ENCODE data around the gene CCDC127.
"Not testable (repeated sequence)": the region's sequence is repeated elsewhere in the genome, so short reads cannot be mapped to it uniquely, and the experiment has no call there.

Gene CCDC127

DNA sequence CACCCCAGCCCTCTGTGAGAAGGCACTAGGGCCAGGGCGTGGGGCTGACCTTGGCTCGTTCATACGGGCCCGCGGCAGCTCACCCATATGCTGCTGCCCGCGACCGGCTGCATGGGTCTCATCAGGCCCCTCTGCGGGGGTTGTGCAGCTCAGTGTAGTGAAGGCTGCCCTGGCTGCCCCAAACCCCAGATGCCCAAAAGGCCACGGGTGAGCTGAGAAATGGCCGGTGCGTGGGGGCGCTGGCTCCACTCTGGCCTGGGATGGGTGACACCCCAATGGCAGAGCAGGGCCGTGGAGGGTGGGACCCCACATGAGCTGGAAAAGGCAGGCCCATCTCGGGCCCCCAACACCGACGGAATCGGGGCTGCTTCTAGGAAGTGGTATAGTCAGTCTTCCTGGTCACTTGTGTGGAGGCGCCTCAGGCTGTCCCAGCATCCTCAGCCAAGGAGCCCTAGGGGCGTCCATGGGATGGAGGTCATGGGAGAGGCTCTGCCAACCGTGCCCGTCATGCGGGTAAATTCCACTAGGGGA is 46.1 kb downstream of the CCDC127 start:
- DNase-seq (ENCODE audit: low read depth), result no peak

DNA sequence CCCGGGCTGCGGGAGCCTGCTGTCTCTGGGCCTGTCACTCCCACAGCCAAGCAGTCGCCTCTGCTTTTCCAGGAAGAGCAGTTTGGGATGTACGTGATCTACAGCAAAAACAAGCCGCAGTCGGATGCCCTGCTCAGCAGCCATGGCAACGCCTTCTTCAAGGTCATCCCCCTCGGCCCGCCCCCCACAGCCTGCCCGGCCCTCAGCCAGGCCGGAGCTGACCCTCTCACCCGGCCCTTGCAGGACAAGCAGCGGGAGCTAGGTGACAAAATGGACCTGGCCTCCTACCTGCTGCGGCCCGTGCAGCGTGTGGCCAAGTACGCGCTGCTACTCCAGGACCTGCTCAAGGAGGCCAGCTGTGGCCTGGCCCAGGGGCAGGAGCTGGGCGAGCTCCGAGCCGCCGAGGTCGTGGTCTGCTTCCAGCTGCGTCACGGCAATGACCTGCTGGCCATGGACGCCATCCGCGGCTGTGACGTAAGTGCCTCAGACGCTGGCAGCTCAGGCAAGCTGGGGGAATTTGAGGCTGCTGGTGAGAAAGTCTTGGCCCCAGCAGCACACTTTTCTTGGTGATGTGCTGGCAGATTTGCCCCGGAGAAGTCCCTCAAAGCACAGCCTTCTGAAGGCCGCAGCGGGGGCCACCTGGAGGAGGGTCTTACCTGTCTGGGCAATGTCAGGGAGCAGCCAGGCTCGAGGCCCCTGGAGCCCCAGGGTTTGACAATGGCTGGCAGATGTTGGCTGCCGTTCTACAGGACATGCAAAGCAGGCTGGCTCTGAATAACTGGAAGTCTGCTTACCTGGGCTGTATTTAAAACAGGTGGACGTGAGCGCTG is 46.8 kb downstream of the CCDC127 start:
- DNase-seq (ENCODE audit: low read depth), result no peak

DNA sequence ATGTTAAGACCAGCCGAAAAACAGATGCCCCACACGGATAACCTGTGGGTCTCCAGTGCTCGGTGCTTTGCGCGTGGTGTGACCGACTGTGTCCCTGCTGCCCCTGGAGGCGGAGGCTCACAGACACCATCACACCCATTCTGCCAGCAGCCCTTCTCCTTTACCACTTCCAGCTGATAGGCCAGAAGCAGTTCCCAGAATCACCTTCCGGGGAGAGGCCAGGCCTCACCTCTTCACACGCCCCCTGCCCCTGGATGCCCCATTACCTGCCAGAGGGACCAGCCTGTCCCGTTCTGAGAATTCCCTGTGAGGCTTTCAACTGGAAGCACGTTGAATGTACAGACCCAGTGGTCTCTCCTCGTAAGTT is 48.2 kb downstream of the CCDC127 start:
- DNase-seq (ENCODE audit: low read depth), result no peak

DNA sequence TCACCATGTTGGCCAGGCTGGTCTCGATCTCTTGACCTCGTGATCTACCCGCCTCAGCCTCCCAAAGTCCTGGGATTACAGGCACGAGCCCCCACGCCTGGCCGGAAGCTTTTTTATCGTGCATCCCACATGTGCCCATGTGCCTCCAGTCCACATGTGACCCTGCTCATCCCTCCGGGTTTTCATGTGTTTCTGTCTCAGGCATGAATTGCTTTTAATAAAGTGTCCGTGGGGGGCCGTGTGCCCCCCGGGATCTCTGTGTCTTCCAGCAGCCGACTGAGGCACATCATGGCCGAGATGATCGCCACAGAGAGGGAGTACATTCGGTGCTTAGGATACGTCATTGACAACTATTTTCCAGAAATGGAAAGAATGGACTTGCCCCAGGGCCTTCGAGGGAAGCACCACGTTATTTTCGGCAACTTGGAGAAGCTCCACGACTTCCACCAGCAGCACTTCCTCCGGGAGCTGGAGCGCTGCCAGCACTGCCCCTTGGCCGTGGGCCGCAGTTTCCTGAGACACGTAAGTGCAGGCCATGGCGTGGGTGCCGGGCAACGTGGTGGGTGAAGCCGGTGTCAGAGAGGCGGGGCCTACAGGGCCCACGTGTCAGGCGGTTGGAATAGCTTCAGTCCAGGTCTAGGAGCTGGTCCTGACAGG is 48.8 kb downstream of the CCDC127 start:
- no peak for DNase-seq (ENCODE audit: low read depth)

DNA sequence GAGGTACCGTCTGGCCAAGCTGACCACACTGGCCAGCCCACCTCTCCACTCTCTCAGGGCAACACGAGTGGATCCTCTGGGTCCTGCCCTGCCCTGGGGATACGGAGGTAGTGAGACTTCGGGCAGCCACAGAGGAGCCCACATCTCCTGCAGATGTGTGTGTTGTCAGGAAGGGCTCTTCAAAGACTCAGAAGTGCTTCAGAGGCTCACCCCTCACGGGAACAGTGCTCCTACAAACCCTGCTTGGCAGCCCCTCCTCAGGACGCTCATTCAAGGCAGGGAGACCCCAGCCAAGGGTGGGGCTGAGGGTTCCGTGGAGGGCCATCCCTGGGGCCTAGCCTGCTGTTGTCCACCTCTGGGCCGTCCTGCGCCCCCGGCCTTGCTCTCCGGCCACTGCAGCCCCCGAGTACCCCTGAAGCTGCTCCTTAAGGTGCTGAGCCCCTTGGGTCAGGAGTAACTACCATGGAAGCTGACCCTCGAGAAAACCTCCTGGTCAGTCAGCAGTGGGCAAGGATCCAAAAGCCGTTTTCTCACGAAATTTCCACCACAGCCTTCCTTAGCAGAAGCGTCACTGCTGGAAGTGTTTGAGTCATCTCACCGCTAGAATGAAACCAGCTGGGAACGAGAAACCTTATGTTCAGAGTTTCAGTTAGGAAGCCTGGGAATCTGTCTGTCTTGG is 49.8 kb downstream of the CCDC127 start:
- DNase-seq (ENCODE audit: low read depth), result no peak

DNA sequence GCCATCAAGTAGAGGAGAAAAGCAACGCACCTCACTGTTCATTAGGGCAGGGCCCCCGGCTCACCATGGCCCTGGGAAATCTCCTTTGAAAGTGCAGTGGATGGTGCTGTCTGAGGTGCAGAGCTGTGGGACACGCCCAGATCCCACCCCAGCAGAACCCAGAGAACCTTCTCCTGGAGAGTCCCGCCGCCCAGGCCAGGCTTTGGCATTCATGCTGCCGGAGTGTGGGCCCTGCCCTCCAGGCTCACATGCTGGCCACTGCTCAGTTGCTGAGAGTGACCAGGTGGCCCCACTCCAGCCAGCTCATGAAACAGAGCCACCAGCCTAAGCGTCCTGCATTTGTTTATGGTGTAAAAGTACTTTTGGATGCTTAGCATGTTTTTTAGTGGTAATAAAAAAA is 50.4 kb downstream of the CCDC127 start:
- DNase-seq (ENCODE audit: low read depth), result no peak

DNA sequence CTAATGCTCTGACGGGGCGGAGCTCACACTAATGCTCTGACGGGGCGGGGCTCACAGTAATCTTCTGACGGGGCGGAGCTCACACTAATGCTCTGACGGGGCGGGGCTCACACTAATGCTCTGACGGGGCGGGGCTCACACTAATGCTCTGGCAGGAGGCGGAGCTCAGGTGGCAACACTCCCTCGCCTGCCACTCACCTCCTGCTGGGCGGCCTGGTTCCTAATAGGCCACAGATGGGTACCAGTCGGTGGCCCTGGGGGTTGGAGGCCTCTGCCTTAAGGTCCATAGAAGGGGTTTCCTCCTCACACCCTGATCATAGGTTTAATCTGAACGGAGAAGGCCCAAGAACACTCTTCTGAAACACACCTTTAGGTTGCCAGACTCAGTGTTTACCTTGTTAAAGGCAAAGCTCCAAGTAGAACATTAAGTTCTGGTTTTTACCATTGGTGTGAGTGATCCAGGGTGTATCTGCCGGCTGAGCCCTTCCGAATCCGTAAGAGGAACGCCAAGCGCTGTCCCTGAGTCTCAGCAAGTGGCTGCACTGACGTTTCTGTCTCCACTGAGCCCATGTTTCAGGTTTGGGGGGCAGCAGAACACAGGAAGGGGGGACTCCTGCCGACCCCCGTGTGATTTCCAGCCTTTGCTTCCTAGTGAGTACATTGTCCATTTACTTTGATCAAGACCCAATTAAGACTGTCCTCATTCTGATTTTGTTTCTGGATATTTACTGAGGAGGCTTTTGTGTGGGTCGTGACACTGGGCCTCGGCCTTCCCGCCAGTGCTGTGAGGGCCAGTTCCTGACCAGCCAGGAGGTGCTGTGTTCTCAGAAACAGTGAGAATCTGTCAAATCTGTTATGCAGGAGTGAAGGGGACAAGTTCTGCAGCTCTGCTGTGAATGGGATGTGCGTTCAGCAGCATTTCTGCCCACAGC is 51.2 kb downstream of the CCDC127 start:
- DNase-seq (ENCODE audit: low read depth), result no peak

DNA sequence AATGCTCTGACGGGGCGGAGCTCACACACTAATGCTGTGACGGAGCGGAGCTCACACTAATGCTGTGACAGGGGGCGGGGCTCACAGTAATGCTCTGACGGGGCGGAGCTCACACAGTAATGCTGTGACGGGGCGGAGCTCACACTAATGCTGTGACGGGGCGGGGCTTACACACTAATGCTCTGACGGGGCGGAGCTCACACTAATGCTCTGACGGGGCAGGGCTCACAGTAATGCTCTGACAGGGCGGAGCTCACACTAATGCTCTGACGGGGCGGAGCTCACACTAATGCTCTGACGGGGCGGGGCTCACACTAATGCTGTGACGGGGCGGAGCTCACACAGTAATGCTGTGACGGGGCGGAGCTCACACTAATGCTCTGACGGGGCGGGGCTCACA is 53.2 kb downstream of the CCDC127 start:
- DNase-seq (ENCODE audit: low read depth), result not testable (repeated sequence)

DNA sequence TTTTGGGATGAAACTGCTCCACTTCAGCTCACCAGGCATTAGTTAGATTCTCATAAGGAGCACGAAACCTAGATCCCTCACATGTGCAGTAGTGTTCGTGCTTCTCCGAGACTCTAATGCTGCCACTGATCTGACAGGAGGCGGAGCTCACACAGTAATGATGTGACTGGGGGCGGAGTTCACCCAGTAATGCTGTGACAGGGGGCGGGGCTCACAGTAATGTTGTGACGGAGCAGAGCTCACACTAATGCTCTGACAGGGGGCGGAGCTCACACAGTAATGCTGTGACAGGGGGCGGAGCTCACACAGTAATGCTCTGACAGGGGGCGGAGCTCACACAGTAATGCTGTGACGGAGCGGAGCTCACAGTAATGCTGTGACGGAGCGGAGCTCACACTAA is 53.7 kb downstream of the CCDC127 start:
- no peak for DNase-seq (ENCODE audit: low read depth)

DNA sequence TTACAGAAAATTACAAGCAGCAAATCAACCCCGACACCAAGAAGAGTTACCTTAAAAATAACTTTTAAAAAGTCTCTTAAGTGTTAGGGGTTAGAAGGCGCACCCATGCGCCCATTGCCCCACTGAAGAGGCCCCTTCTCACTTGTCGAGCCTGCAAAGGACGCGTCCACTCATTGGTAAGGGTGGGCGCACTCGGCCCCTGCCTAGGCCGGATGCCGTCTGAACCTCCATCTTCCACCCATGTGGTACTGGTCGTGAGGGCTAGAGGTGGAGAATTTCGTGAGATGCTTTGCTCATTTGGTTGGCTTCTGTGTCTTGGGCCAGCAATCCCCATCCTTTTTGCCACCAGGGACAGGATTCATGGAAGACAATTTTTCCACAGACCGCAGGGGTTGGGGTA is 54.1 kb downstream of the CCDC127 start:
- no peak for DNase-seq (ENCODE audit: low read depth)

DNA sequence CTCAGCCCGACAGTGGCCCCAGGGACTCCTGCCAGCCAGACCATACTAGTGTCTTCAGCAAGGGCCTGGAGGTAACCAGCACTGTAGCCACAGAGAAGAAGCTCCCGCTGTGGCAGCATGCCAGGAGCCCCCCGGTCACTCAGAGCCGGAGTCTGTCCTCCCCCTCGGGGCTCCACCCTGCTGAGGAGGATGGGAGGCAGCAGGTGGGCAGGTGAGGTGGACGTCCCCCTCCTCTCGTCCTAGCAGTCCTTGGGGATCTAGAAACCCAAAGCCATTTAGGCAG is 54.7 kb downstream of the CCDC127 start:
- DNase-seq (ENCODE audit: low read depth), result no peak

DNA sequence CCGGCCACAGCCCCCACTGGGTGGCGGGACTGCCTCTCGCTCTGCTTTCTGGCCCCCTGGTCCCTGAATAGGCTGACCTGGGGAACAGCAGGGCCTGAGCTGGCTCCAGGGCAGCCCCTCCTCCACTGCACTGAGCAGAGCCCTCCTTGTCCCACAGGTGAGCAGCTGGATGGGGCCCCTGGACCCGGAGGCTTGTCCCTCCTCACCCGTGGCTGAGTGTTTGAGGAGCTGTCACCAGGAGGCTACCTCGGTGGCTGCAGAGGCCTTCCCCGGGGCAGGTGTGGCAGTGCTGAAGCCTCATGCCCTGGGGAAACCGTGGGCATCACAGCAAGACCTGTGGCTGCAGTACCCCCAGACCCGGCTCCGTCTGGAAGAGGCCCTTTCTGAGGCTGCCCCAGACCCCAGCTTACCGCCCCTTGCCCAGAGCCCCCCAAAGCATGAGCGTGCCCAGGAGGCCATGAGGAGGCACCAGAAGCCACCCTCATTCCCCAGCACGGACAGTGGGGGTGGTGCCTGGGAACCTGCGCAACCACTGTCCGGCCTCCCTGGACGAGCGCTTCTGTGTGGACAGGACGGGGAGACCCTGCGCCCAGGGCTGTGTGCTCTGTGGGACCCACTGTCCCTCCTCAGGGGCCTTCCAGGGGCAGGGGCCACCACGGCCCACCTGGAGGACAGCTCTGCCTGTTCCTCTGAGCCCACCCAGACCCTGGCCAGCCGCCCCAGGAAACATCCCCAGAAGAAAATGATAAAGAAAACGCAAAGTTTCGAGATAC is 55.2 kb downstream of the CCDC127 start:
- DNase-seq (ENCODE audit: low read depth), result no peak

DNA sequence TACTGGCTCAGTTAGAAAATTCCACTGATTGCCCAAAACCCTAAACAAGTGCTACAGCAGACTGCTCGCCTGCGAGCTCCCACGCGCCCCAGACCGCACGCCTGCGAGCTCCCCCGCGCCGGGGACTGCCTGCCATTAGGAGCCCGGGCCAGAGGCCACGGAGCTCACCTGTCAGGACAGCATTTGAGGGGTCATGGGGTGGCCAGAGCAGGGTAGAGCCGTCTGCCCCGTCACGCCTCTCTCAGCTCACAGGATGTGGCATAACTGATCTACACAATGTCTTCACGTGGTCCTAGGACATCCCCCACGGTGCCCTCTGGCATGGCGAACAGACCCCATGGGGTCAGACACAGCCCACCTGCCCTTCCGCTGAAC is 55.8 kb downstream of the CCDC127 start:
- DNase-seq (ENCODE audit: low read depth), result no peak

DNA sequence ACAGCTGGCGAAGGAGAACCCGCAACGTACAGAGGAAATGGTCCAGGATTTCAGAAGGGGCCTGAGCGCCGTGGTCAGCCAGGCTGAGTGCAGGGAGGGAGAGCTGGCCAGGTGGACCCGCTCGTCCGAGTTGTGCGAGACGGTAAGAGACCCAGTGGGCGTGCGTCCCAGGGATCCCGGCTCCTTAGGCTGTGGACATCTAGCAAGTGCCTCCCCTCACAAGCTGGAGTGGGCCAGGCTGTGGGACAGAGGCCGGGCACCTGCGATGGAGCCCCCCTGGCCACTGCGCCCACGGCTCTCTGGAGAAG is 56.2 kb downstream of the CCDC127 start:
- no peak for DNase-seq (ENCODE audit: low read depth)

DNA sequence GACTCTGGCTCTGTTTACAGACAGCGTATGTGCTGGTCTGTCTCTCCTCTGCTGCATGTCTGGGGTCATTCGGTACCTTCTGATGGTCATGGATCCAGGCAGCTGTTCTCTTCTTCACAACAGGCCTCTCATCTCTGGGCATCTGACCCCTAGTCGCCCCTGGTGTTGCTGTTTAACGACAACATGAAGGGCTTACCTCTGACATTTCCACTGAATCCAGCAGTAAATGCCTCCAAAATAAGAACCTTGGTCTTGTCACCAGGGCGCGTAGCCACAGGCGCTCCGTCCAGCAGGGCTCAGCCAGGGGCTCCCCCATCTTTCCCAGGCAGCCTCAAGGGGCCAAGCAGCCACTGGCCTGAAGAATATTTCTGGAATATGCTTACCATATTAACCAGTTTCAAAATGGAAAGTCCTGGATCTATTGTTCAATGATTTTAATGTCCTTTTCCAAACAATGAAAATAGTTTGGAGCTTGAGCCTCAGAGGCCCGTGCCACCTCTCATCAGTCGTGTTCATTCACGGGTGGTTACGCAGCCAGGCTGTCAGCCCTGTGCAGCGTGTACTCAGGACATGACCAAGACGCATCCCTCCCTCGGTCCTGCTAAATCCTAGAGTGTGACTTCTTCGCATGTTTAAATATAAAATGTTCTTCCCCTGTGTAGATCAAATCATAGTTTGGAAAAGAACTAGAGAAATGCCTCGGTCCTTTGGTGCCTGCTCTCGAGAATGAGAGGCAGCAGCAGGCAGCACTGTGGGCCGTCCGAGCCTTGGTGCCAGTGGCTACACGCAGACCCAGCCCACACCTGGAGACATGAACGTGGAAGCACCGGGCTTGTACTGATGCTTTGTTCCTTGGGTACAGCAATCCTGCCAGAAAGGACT is 56.8 kb downstream of the CCDC127 start:
- no peak for DNase-seq (ENCODE audit: low read depth)

DNA sequence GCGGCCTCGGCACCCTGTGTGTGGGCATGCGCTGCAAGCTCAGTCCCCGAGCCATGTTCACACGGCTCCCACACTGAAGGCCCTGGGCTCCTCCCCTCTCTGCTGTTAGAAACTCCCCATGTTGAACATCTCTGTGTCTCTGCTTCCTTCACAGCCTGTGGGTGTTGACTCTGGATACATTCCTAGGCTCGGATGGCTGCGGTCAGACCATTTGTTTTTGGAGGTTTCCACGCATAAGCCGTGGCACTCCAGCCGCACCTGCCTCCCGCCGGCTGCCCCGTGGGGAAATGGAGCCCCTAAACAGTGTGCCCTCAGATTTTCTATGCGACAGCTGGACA is 57.8 kb downstream of the CCDC127 start:
- no peak for DNase-seq (ENCODE audit: low read depth)

DNA sequence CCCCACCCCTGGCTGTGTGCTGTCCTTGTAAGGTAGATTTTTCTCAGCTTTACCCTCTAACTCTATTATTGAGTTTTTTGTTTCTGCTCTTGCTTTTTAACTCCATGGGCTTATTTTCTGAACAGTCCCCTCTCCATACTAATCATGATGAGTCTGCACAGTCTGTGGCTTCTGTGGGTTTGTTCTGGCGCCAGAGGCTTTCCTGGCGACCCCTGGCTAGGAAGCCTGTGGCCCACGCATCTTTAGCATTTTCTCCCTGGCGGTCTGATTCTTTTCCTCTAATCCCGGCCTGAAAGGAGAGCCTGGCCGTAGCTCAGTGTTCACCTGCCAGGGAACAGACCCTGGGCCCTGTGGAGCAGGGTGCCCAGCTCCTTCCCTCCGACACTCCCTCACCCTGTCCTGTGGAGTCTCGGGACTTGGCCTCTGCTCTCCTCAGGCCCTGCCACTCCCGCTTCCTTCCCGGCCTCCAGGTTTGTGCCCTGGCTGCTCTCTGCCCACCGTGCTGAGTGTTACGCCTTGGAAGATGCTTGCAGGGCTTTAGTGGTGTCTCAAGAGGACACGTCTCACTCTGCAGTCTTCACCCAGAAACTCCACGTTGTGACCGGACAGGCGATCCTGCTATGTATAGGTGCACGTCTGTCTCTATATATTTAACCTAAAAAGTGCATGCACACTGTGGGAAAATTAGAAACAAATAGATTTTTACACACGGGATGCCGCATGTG is 58.3 kb downstream of the CCDC127 start:
- DNase-seq (ENCODE audit: low read depth), result no peak

DNA sequence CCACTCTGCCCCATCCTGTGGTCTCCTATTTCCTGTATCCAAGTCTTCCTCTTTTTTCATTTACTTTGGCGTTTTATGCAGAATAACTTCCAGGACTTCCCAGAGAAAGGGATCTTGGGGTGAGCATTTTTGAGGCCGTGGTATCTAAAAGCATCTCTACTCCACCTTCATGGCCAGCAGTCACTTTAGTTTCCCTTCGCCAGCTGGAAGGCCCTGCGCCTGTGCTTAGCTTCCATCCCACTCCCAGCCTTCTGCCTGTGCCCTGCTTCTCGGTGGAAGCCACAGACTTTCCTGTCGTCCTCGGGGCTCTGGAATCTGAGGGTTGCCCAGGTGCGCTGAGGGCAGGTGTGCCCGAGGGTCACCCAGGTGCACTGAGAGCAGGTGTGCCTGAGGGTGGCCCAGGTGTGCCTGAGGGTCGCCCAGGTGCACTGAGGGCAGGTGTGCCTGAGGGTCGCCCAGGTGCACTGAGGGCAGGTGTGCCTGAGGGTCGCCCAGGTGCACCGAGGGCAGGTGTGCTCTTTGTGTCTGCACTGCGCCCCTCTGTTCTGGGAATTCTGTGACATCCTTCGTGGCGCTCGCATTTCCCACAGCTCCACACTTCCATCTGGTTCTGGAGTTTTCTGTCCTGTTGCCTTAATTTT is 59.0 kb downstream of the CCDC127 start:
- DNase-seq (ENCODE audit: low read depth), result no peak

DNA sequence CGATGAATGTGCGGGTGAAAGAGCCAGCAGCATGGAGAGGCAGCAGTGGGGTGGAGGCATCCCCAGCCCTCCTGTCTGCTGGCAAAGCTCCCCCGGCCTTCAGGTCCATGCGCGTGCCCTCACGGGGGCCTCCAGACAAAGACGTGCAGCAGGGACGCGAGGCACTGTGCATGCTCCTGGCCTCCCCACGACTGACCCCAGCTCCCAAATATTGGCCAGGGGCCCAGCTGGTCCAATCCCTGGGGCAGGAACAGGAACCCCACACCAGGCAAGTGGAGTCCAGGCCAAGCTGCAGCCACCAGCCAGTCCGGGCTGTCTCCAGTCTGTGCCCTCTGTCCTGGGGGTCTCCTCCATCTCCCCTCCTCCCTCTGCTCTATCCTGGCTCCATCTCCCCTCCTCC is 60.2 kb downstream of the CCDC127 start:
- no peak for DNase-seq (ENCODE audit: low read depth)
